UCSD-AML1 (cell line): ENCODE measurements around the gene PLCL2.

ENCODE experiments used
- DNase-seq: peaks from one replicate; lab custom pipeline; 2025; ENCODE audit not compliant: unreplicated experiment; lab: John Stamatoyannopoulos, UW

Gene PLCL2

DNA sequence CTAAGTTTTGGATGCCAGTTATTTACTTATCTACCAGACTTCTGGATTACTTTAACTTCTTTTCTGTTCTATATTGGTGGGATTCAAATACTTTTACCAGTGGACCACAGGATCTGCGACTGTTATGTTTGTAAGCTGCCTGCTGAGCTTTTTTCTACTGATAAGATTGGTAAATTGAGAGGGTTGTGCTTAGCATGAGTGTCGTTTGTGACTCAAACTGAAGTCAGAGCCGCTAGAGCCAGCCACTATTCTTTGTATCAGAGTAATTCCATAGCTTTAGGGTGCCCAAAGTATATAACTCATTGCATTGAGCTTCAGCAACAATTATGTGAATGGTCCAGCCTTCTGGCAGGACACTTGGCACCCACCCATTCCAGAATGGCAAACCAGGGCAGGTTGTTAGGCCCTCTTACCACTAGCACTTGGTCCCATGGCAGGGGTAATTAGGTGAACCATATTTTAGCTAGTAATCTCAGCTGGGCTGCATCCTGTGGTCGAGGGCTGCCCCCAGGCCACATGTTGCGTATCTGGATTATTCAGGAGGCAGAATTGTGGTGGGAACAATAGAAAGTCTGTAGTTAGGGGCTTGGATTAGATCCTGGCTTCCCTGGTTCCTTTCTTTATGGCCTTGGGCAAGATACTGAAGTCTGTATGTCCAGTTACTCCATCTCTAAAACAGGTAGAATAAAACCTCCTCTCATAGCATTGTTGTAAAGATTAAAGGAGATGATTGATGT, 6.0 kb downstream of the PLCL2 start:
- DNase-seq: no peak

DNA sequence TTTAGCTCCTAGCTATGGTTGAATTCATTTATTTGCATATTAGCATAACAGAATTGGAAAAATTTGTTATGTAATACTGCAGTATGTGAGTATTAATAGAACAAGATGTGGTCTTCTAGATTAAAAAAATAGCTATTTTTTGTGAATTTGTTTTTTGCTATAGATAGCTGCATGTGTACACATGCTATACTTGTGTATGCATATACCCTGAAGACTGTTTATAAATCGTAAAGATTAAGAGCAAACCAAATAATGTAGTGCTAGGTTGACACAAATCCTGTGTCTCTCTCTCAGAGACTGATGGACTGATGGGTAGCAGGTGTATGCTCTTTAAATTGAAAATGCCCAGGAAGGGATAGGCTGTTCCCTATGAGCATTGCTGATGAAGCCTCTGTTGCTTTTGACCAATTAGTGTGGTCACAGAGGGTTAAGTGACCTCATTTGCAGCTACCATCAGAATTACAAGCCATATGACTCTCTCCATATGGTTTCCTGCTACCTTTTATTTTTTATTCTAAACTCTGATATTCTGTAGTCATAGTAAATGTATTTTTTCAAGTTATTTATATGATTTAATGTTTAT, 9.0 kb downstream of the PLCL2 start:
- DNase-seq: no peak

DNA sequence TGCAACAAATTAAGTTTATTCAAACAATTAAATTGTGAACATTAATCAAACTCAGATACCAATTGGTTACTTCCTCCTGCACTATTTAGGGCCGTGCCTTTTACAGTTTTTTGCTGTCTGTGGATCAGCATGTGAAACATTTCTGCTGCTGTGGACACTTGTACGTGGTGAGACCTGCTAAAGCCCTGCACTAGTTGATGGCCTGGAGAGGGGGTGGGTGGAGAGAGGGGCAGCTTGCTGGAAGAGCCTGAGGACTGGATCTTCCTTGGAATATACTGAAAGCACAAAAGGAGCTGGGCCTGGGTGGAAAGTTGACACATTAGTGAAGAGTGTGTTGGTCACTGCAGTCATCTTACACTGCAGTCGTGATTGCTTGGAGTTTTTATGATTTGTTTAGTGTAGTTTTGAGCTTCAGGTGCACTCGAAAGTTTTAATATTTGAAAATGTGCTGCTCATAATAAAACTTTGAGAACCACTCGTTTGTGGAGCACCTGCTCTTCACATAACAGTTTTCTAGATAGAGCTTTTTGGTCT, 11.4 kb downstream of the PLCL2 start:
- DNase-seq: no peak

DNA sequence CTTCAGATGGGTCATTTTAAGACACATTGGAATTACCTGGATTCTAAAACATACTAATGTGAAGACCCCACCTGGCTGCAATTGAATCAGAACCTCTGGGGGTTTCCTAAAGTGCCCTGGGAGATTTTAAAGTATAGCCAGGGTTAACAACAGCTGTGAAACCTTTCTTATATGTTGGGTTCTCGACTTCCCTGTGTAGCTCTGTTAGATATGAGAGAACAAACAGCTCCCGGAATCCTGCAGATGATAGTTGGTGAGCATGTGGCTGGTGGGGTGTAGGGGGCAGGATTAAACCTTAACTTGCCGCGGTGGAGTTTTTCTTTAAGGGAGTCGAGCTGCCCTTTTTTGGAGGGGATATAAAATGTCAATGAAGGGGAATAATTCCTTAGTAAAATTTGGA, 12.1 kb downstream of the PLCL2 start:
- DNase-seq: no peak

DNA sequence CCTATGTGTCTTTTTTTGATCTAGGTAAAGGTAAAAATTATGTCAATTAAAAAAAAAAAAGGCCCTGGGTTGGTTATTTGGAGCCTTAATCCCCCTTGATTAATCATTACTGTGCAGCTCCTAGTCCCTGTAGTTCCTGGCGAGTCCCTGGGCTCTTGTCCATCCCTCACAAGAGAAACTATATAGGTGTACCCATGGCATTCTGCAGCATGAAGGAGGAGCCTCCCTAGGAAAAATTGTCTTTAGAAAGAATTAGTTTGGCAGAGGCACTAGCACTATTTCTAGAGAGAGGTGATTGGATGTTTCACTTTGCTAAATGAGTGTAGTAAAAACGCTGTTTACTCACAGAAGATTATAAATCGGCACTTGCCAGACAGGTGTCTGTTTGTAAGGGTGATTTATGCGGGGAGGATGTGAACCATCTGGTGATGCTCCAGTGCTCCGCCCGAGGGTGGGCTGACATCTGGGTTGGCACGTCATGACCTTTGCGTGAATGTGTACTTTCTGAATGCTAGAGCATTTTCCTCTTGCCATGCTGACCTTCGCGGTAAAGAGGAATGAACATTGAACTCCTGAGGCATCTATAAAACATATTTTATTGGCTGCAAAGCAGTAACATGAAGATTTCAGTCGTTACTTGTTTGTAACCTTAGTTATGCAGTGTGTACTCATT, 12.6 kb downstream of the PLCL2 start:
- DNase-seq: no peak

DNA sequence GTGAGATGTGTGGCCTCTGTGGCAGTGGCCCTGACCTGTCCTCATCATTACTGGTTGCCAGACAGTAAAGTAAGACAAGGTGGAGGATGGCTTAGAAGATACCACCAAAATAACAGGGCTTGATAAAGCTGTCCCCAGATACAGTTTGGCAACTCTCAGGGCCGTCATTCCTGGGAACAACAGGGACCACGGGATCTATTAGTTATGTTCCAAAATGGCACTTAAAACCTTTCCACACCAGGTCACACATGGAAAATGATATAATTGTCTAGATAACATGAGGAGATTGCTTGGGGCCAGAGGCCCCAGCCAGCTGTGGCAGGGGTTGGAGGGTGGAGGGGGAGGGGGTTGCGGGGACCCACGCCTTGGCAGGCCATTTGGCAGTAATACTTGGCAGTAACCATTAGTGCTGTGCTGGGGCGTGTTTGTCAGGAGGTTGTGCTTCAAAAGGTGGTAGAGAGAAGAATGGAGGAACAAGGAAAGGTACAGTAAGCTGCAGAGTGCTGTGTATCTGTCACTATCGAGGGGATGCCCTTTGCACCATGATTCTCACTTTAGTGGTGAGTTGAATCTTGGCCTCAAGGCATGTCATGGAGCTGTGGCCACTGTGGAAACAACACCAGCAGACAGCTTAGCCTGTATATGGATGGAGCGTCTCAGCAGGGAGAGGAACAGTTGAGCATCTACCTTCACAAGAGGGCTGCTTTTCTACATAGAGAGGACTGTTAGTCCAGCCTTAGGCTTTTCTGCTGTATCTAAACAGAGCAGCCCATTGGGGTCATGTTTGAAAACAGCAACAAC, 14.0 kb downstream of the PLCL2 start:
- DNase-seq: no peak

DNA sequence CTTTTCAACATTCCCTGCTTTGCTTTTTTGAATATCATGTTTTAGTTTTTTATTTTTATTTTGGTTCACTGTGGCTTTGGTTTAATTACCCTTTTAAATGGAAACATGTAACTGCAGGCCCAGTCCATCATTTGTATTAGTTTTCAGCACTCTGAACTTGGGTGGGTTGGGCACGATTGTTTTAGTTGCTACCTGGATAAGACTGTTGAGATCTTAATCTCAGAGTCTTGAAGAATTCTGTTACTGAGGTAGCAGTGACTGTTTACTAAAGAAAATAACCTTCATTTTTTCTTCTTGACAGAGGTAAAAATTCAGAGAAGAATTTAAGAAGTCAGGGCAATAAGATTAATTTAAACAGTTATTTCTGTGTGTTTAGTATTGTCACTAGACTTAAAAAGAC, 15.2 kb downstream of the PLCL2 start:
- DNase-seq: no peak

DNA sequence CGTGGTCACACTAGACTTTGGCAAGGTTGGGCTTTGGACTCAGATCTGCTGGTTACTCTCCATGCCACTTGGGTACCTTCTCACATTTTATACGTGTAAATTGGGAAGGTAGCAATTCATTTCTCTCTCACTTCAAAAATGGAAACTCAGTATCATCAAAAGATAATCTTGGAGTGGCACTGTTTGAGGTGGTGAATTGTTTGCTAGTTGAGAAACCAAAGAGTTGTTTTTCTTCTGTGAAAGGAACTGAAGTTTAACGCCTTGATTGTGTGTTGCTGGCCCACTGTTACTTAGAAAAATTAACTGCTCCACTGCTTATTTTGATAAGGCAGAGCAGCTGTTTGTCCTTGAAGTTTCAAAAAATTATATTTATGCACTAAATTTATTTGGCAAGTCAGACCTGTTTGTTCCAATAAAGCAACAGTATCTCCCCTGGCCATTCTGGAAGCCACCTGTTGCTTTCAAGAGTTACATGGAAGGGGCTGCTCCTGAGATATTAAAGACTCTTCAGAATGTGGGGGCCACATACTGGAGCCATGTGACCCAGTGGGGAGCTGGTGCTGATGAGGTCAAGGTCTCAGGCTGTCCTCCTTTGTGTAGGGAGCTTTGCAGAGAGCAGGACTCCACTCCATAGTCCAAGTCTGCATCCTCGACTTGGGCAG, 16.2 kb downstream of the PLCL2 start:
- DNase-seq: no peak

DNA sequence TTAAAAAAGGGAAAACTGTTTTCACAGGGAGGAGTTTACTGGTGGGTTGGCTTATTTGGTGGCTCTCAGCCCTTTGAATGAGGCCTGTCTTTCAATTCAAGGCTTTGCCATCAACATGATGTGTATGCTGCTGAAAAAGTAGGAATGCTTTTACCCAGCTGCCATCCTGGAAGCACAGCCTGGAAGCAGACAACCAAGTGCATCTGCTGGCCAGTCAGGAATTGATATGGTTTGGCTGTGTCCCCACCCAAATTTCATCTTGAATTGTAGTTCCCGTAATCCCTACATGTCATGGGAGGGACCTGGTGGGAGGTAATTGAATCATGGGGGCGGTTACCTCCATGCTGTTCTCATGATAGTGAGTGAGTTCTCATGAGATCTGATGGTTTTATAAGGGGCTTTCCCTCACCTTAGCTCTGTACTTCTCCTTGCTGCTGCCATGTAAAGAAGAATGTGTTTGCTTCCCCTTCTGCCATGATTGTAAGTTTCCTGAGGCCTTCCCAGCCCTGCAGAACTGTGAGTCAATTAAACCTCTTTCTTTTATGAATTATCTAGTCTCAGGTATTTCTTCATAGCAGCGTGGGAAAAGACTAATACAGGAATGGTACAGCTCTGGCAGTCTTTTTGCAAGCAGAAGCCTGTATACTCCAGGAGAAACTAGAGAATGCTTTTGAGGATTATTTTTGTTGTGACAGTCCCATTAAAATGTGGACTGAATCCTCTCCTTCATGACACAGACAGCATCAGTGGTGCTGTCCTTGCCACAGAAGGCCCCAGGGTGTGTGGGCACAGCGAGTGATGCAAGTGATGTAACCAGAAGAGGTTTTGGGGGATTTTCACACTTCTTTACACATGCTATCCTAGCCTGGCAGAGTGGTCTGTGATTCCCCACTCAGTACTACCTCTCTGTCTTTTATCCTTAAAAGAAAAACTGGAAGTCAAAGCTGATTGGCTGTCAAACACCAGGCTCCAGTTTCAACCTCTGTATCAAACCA, 20.0 kb downstream of the PLCL2 start:
- DNase-seq: no peak

DNA sequence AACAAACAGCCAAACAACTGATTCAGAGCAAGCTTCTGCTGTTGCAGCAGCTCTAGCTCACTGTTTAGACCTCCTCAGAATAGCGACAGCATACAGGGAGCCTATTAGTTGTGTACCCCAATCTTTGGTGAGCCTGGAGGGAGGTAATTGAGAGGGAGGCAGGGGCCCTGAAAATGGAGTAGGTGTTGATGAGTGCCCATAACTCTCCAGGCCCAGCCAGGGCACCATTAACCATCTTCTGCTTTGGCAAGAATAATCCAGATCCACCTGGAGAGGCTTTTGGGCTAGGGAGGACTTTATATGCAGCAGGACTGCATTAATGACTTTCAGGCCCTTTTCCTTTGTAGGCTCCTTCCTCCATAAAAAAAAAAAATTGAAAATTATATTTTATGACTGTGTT, 20.9 kb downstream of the PLCL2 start:
- no peak for DNase-seq

DNA sequence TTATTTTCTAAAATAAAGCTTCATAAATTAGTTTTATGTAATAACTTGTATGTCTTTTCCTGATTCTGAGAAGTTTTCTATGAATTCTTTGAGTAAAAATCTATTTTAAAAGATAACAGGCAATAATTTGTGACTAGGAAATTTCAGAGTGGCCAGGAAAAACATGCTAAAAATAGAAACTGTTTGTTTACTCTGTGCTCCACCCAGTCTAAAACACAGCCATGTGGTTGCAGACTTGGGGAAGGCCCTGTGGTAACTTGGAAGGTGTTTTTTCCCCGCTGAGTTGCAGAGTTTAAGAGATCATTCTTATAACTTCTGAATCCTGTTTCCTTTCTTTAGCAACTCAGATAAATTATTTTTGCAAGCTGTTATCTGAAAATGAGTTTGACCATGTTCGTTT, 21.9 kb downstream of the PLCL2 start:
- DNase-seq: no peak

DNA sequence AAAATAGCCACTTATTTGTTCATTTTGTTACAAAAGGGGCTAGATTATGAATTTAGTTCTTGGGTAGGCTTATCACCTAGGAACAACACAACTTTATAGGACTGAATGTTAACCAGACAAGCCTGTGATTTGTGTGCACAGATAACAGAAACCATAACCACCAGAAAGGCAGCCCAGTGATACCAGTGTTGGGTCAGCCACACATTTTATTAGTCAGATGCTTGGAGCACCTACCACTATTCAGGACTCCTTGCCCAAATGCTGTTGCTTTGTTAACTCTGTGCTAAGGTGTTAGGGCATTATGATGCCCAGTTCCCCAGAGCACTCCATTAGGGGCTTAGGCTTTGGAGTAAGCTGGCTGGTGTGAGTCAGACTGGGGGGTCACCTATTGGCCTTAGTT, 22.5 kb downstream of the PLCL2 start:
- DNase-seq: no peak

DNA sequence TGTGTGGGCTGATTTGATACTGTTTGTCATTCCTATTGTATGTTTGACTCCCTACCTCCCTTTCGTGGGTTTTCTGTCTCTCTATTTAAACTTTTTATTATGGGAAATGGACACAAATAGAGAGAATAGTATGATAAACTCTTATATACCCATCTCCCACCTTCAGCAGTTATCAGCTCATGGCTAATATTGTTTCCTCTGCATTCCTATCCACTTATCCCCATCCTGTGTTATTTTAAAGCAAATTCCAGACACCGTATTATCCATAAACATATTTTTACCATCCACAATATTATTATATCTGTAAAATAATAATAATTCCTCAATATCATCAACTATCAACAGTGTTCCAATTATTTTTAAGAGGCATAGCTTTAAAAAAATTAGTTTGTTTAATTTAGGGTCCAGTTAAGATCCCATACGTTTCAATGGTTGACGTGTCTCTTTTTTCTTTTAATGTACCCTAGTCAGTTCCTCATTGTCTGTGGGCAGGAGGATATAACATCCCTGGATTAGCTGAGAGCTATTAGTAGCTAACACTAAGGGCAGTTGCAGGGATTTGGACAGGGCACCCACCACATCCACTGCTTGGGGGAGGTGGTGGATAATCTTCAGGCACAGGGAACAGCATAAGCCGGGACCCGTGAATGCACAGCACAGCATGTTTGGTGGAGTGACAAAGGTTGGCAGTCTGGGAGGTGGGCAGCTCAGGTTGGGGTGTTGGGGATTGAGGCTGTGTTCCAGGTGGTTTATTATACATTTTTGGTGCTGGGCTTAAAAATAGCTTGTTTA, 23.5 kb downstream of the PLCL2 start:
- no peak for DNase-seq

DNA sequence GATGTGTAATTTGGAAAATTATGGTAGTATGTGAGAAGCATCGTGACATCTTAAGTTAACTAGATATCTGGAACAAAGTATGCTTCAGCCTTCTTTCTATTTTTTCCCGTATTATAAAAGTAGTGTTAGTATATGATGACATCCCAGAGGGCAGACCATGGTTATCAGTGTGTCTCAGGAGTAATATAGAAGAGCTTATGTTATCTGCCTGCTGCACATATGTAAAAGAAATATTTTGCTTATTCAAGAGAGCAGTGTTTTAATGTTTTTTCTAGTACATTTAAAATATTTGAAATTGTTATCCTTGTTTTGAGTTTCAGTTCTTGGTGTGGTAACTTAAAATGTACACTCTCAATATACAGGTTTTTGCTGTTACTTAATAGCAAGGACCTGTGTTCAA, 24.1 kb downstream of the PLCL2 start:
- no peak for DNase-seq

DNA sequence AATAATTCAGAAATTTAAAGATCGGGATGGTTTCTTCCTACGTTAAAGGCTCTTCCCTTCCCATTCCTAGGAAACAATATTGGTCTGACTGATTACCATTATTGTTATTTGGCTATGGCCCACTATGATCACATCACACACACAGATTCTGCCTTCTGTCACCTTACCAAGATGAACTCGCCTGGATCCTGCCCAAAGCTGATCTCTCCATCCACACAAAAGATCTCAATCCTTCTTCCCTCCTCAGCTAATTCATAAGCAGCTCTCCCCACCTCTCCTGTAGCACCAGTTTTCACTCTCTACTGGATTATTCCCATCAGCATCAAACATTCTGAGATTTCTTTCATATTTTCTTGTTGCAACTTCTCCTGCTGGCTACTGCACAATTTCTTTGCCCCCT, 25.0 kb downstream of the PLCL2 start:
- no peak for DNase-seq

DNA sequence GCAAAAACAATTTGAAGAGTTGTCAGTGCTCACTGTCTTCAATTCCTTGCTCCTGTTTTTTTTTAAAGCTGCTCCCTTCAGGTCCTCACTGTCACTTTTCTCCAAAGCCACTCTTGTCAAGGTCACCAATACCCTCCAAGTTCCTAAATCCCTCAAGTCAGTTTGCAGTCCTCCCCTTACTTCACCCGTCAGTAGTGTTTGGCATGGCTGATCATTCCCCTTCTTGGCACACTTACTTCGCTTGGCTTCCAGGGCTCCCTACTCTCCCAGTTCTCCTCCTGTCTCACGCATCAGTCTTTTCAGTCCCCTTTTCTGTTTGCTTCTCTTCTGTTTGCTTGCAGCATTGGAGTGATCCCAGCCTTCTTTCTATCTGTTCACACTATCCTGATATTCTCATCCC, 25.5 kb downstream of the PLCL2 start:
- DNase-seq: no peak

DNA sequence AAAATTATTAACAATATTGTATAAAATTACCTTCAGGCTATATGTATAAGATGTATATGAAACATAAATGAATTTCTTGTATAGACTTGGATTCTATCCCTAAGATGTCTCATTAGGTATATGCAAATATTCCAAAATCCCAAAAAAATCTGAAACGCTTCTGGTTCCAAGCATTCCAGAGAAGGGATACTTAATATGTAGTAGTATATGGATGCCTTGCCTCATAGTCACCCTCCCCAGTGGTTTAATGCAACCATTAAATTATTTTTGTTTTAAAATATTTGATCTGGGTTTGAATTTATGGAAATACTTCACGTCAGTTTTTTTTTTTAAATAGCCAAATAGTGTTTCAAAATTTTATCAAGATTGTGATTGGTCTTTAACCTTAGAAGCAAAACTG, 27.2 kb downstream of the PLCL2 start:
- no peak for DNase-seq

DNA sequence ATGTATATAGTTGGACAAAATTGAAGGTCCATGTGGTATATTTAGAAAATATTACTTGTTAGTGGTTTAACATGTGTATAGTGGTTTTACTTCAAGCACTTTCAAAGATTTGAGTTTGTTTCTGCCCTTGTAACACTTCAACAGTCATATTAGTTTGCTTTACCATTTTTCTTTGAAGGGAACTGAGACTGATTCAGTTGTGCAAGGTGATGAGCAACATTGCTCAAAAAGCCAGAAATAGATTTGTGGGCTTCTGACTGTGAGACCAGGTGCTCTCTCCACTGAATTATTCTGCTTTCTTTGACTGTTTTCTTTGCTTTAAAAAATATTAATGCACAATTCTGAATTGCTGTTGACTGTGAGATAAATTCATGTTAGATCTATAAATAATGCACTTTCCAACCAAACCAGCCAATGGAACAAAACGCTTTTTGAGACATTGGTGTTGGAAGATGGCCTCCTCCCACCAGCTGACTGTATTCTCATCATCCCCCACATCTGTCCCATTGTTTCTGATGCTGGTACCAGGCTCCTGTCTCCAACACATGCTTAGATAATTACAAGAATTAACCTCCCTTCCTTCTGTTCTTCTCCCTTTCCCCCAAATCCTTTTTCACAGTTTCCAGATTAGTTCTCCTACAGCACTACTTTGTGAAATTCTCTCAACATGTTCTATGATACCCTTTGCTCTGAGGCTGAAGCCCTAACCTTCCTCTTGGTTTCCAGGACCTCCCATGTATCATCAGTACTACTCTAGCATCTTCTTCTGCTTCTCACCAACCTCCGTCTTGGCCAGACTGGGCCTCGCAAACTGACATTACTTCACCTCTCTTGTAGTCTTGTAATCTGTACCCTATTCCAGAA, 27.9 kb downstream of the PLCL2 start:
- no peak for DNase-seq
